Retinal pigment epithelial cell (primary cell): ENCODE data around the gene SMPD3.
A peak's percentile ranks its signal among the peaks of the same experiment; 100 is the strongest.

ENCODE experiments used
- DNase-seq: peaks from one replicate; pipeline ENCODE4 v3.0.0-alpha.2; 2010; ENCODE audit warnings: low read depth
- H3K4me3 ChIP-seq: 2 replicates; pipeline ENCODE4 v1.5.1; 2011; ENCODE audit warnings: mild to moderate bottlenecking, low read length, control low read depth, moderate library complexity
- CTCF ChIP-seq: conservative IDR thresholded peaks from 2 replicates; pipeline ENCODE4 v1.5.1; 2011; ENCODE audit warnings: low read depth, low read length, control low read depth, inconsistent platforms

The SMPD3 gene

GRCh38 chr16:68332411-68333121, 115.7 kb downstream of the SMPD3 start:
- no peak for TF ChIP-seq CTCF
- no peak overlapping the region for H3K4me3 ChIP-seq
- DNase-seq, result peak; percentile 86

- TF ChIP-seq CTCF, result no peak
- no peak overlapping the region for H3K4me3 ChIP-seq
- DNase-seq, result no peak
Observed at GRCh38 chr16:68331879-68332410, 116.4 kb downstream of the SMPD3 start.

GRCh38 chr16:68328860-68329390, 119.4 kb downstream of the SMPD3 start:
- no peak for DNase-seq
- H3K4me3 ChIP-seq, result no peak overlapping the region
- TF ChIP-seq CTCF, result no peak

- peak; percentile 92 for TF ChIP-seq CTCF
- no peak overlapping the region for H3K4me3 ChIP-seq
- DNase-seq, result peak; percentile 100
Observed at GRCh38 chr16:68328151-68328859, 120.0 kb downstream of the SMPD3 start.

- DNase-seq, result no peak
- no peak for TF ChIP-seq CTCF
- H3K4me3 ChIP-seq, result no peak overlapping the region
Observed at GRCh38 chr16:68324780-68325357, 123.4 kb downstream of the SMPD3 start.

- no peak for TF ChIP-seq CTCF
- no peak overlapping the region for H3K4me3 ChIP-seq
- no peak for DNase-seq
Observed at GRCh38 chr16:68324336-68324735, 124.0 kb downstream of the SMPD3 start.
